H1 (cell line): Measurements from ENCODE around the gene TTC28. TPM values are rescaled to one million over a fixed set of nuclear protein-coding genes. Genes with fewer than 3 reads are reported as not detected.

ENCODE experiments used
- CTCF ChIA-PET: fragments of 300-600 bp; sonication (Branson Sonifier 250); formaldehyde crosslinking; loops from one replicate; lab custom pipeline; 2021; ENCODE audit not compliant: partially characterized antibody; lab: Charles Lee
- POLR2A ChIA-PET: fragments of 300-600 bp; sonication (Branson Sonifier 250); formaldehyde crosslinking; loops from one replicate; lab custom pipeline; 2021; ENCODE audit warnings: inconsistent platforms; ENCODE audit not compliant: partially characterized antibody; lab: Charles Lee
- DNase-seq, 2 experiments: peaks; one replicate each; pipeline versions ENCODE4 v3.0.0 to v3.0.0-alpha.2; 2010 to 2022; ENCODE audit warnings: low spot score in 2 of 2, low read depth in 1 of 2, mixed read lengths in 1 of 2
- FAIRE-seq: peaks from 2 replicates; lab custom pipeline; 2011; peaks lifted over from hg19 to GRCh38; lab: Jason Lieb, UNC
- H2AFZ ChIP-seq: 2 replicates; pipeline ENCODE4 v1.8.1; 2012; ENCODE audit warnings: low read length, inconsistent platforms
- H2AK5ac ChIP-seq: 2 replicates; pipeline ENCODE4 v1.6.1; 2013; ENCODE audit warnings: low read depth, low read length
- H2BK120ac ChIP-seq: replicated peaks from 2 replicates; pipeline ENCODE3; 2013; ENCODE audit warnings: low read depth, low read length, inconsistent platforms
- H2BK12ac ChIP-seq: 2 replicates; pipeline ENCODE4 v1.6.1; 2013; ENCODE audit warnings: low read depth, low read length
- H2BK15ac ChIP-seq: 2 replicates; pipeline ENCODE4 v1.6.1; 2013; ENCODE audit warnings: low read length
- H2BK20ac ChIP-seq: 2 replicates; pipeline ENCODE4 v1.6.1; 2013; ENCODE audit warnings: low read length
- H2BK5ac ChIP-seq: 2 replicates; pipeline ENCODE4 v1.6.1; 2013; ENCODE audit warnings: low read depth, low read length
- H3K14ac ChIP-seq: 2 replicates; pipeline ENCODE4 v1.6.1; 2013; ENCODE audit warnings: inconsistent platforms; ENCODE audit not compliant: insufficient read length
- H3K18ac ChIP-seq: 2 replicates; pipeline ENCODE4 v1.6.1; 2013; ENCODE audit warnings: low read length; ENCODE audit errors: extremely low read depth
- H3K23ac ChIP-seq: 2 replicates; pipeline ENCODE4 v1.6.1; 2013; ENCODE audit warnings: inconsistent platforms; ENCODE audit not compliant: insufficient read length
- H3K23me2 ChIP-seq: 2 replicates; pipeline ENCODE4 v1.6.1; 2013; ENCODE audit warnings: low read depth, low read length
- H3K27ac ChIP-seq: 2 replicates; pipeline ENCODE4 v1.6.1; 2011; ENCODE audit warnings: low read depth, low read length, inconsistent platforms
- H3K27me3 ChIP-seq, 4 experiments: replicated peaks in 1 of 4; 1 replicate in 1 of 4; 2 replicates in 3 of 4; pipeline versions ENCODE4 v1.6.1 to v1.8.1; 2011 to 2013; ENCODE audit warnings: low read length in 3 of 4, mild to moderate bottlenecking in 3 of 4, inconsistent platforms in 2 of 4, mixed read lengths in 2 of 4, moderate library complexity in 1 of 4; ENCODE audit not compliant: control insufficient read depth in 3 of 4, insufficient read depth in 3 of 4; ENCODE audit errors: extremely low read depth in 1 of 4
- H3K36me3 ChIP-seq, 4 experiments: 2 replicates each; pipeline versions ENCODE4 v1.6.1 to v1.8.1; 2011 to 2013; ENCODE audit warnings: mild to moderate bottlenecking in 4 of 4, low read length in 3 of 4, moderate library complexity in 2 of 4, control low read depth in 1 of 4, inconsistent platforms in 1 of 4; ENCODE audit not compliant: insufficient read depth in 4 of 4, control insufficient read depth in 2 of 4
- H3K4ac ChIP-seq: replicated peaks from 2 replicates; pipeline ENCODE3; 2013; ENCODE audit warnings: low read length, low read depth, mixed read lengths, inconsistent platforms; ENCODE audit not compliant: insufficient read length
- H3K4me1 ChIP-seq, 4 experiments: replicated peaks in 1 of 4; 1 replicate in 1 of 4; 2 replicates in 3 of 4; pipeline versions ENCODE4 v1.6.1 to v1.8.1; 2011 to 2013; ENCODE audit warnings: low read length in 3 of 4, inconsistent platforms in 2 of 4, mixed read lengths in 1 of 4; ENCODE audit not compliant: insufficient read depth in 4 of 4, control insufficient read depth in 3 of 4
- H3K4me2 ChIP-seq, 2 experiments: 2 replicates each; pipeline versions ENCODE4 v1.6.1 to v1.8.1; 2011 to 2013; ENCODE audit warnings: low read depth in 2 of 2, low read length in 2 of 2, control low read depth in 1 of 2, inconsistent platforms in 1 of 2, mild to moderate bottlenecking in 1 of 2; ENCODE audit not compliant: insufficient read depth in 1 of 2
- H3K4me3 ChIP-seq, 4 experiments: fragments of 200-600, 300-600 bp in 1 of 4; sonication (generic), shearing (Covaris generic), sonication (Bioruptor Twin) in 1 of 4; 2 replicates each; pipeline versions ENCODE4 v1.5.1 to v1.8.1; 2011 to 2016; ENCODE audit warnings: low read length in 4 of 4, low read depth in 3 of 4, control low read depth in 2 of 4, inconsistent platforms in 2 of 4, mild to moderate bottlenecking in 2 of 4, mixed read lengths in 1 of 4, moderate library complexity in 1 of 4; ENCODE audit not compliant: insufficient read depth in 2 of 4; ENCODE audit errors: extremely low read depth in 1 of 4
- H3K56ac ChIP-seq: replicated peaks from 2 replicates; pipeline ENCODE3; 2013; ENCODE audit warnings: low read depth, mild to moderate bottlenecking, mixed read lengths, low read length, inconsistent platforms; ENCODE audit not compliant: insufficient read length
- H3K79me1 ChIP-seq: 2 replicates; pipeline ENCODE4 v1.6.1; 2013; ENCODE audit warnings: low read depth, low read length, control low read depth
- H3K79me2 ChIP-seq, 2 experiments: 2 replicates each; pipeline versions ENCODE4 v1.6.1 to v1.8.1; 2012 to 2013; ENCODE audit warnings: low read length in 2 of 2, mild to moderate bottlenecking in 2 of 2, inconsistent platforms in 1 of 2; ENCODE audit not compliant: insufficient read depth in 2 of 2, control insufficient read depth in 1 of 2
- H3K9ac ChIP-seq, 4 experiments: replicated peaks in 1 of 4; 1 replicate in 1 of 4; 2 replicates in 3 of 4; pipeline versions ENCODE4 v1.6.1 to v1.8.1; 2011 to 2013; ENCODE audit warnings: low read depth in 3 of 4, low read length in 3 of 4, control low read depth in 2 of 4, mild to moderate bottlenecking in 2 of 4, moderate library complexity in 2 of 4, inconsistent platforms in 1 of 4; ENCODE audit errors: extremely low read depth in 1 of 4
- H3K9me3 ChIP-seq, 2 experiments: 2 replicates each; pipeline versions ENCODE4 v1.6.1 to v1.8.1; 2012 to 2013; ENCODE audit warnings: mild to moderate bottlenecking in 2 of 2, moderate library complexity in 2 of 2, control low read depth in 1 of 2, inconsistent platforms in 1 of 2, low read depth in 1 of 2, low read length in 1 of 2, mixed read lengths in 1 of 2; ENCODE audit not compliant: insufficient read depth in 2 of 2
- H4K20me1 ChIP-seq, 2 experiments: replicated peaks in 1 of 2; 2 replicates each; pipeline versions ENCODE3 to v1.8.1; 2011 to 2013; ENCODE audit warnings: inconsistent platforms in 2 of 2, low read length in 2 of 2, mild to moderate bottlenecking in 1 of 2; ENCODE audit not compliant: insufficient read depth in 2 of 2, control insufficient read depth in 1 of 2
- H4K5ac ChIP-seq: 2 replicates; pipeline ENCODE4 v1.6.1; 2013; ENCODE audit warnings: low read length, low read depth, mixed read lengths, inconsistent platforms; ENCODE audit not compliant: insufficient read length
- H4K8ac ChIP-seq: 2 replicates; pipeline ENCODE4 v1.8.0; 2013; ENCODE audit warnings: mild to moderate bottlenecking, moderate library complexity, low read length, inconsistent platforms; ENCODE audit not compliant: insufficient read depth; ENCODE audit errors: extremely low read depth
- H4K91ac ChIP-seq: replicated peaks from 2 replicates; pipeline ENCODE3; 2013; ENCODE audit warnings: low read length, mixed read lengths, inconsistent platforms; ENCODE audit not compliant: insufficient read length
- CHD1 ChIP-seq: IDR thresholded peaks from 2 replicates; pipeline ENCODE4 v1.6.1; 2012; ENCODE audit warnings: low read depth, low read length, improper control_type of control experiment
- EP300 ChIP-seq, 2 experiments: IDR thresholded peaks; 1 replicate in 1 of 2; 2 replicates in 1 of 2; pipeline ENCODE4 v1.6.1; 2011 to 2012; ENCODE audit warnings: low read depth in 2 of 2, low read length in 2 of 2, mild to moderate bottlenecking in 2 of 2, borderline replicate concordance in 1 of 2, inconsistent platforms in 1 of 2, moderate library complexity in 1 of 2
- RFX5 ChIP-seq: IDR thresholded peaks from 2 replicates; pipeline ENCODE4 v1.6.1; 2011; ENCODE audit warnings: low read depth, low read length, improper control_type of control experiment, borderline replicate concordance
- SIN3A ChIP-seq, 2 experiments: IDR thresholded peaks in 1 of 2; conservative IDR thresholded peaks in 1 of 2; 2 replicates each; pipeline ENCODE4 v1.6.1; 2011 to 2012; ENCODE audit warnings: low read length in 2 of 2, improper control_type of control experiment in 1 of 2, low read depth in 1 of 2, mild to moderate bottlenecking in 1 of 2
- SIX5 ChIP-seq: IDR thresholded peaks from 2 replicates; pipeline ENCODE4 v1.6.1; 2011; ENCODE audit warnings: mild to moderate bottlenecking, low read depth, low read length
- TAF7 ChIP-seq: optimal IDR thresholded peaks from 2 replicates; pipeline ENCODE3; 2011; ENCODE audit warnings: low read depth, mild to moderate bottlenecking, inconsistent platforms, low read length, moderate library complexity, borderline replicate concordance
- TCF12 ChIP-seq: IDR thresholded peaks from 2 replicates; pipeline ENCODE4 v1.6.1; 2011; ENCODE audit warnings: low read depth, mild to moderate bottlenecking, low read length
- TEAD4 ChIP-seq: IDR thresholded peaks from 2 replicates; pipeline ENCODE4 v1.6.1; 2012; ENCODE audit warnings: low read depth, low read length, inconsistent platforms, mixed read lengths
- WGBS, 2 experiments: shearing (Covaris generic) in 1 of 2; methylation state at CpG; one replicate each; pipeline versions ENCODE4 v1.1.6 to v1.1.7; 2013 to 2015; ENCODE audit warnings: low lambda C conversion rate in 2 of 2, mixed read lengths in 2 of 2, inconsistent platforms in 1 of 2, low coverage in 1 of 2, missing lambda C conversion rate in 1 of 2; ENCODE audit not compliant: insufficient replicate concordance in 2 of 2, insufficient coverage in 1 of 2, insufficient read length in 1 of 2; ENCODE audit errors: extremely low coverage in 1 of 2, missing lambda C conversion rate in 1 of 2; 5-methylcytosine and 5-hydroxymethylcytosine counted together
- polyA plus RNA-seq, 7 experiments: library from polyadenylated mRNA; depleted of rRNA in 3 of 7; stranded (reverse) in 5 of 7; unstranded in 2 of 7; fragments of >200 nt in 5 of 7; fragments of 200-250 nt in 2 of 7; gene quantifications; 1 replicate in 5 of 7; 2 replicates in 1 of 7; 4 replicates in 1 of 7; pipeline versions ENCODE4 v1.2.1 to v1.2.3, GENCODE V29; 2011 to 2013; ENCODE audit warnings: missing spikeins in 2 of 7, mixed read lengths in 2 of 7
- total RNA-seq: library from RNA; stranded (reverse); fragmentation: NEBNext Ultra II Directional; extraction: Animal tissue kit (Norgen Biotek cat#: 25700); gene quantifications from 2 replicates; pipeline ENCODE4 v1.2.1, GENCODE V29; 2021
- TF ChIP-seq, protein P1 (sequence below), 3 experiments: IDR thresholded peaks; 1 replicate in 2 of 3; 2 replicates in 1 of 3; pipeline versions ENCODE4 v1.5.1 to v1.6.1; 2011; ENCODE audit warnings: low read length in 3 of 3, mild to moderate bottlenecking in 3 of 3, inconsistent platforms in 2 of 3, low read depth in 1 of 3, moderate library complexity in 1 of 3; ENCODE audit not compliant: insufficient read depth in 1 of 3; ENCODE audit errors: control extremely low read depth in 1 of 3

Gene TTC28
- total and polyA plus RNA-seq, 2 of the 8 experiments (the other 6 are each of a cell fraction or from before 2014, with no cell fraction given), result 2.6 to 12.6 TPM

DNA sequence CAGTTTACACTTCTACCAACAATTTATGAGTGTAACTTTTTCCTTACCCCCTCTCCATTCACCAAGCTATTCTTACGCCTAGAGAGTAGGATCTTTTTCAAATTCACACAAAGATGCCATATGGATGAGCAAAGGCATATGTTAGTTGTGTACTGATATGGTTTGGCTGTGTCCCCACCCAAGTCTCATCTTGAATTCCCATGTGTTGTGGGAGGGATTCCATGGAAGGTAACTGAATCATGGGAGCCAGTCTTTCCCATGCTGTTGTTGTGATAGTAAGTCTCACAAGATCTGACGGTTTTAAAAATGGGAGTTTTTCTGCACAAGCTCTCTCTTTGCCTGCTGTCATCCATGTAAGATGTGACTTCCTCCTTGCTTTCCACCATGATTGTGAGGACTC, 40.3 kb downstream of the TTC28 start:
- Histone ChIP-seq H3K36me3 (no peaks in the 10 kb centered on the region), H4K5ac (no peak overlapping the region), H2BK15ac (no peak overlapping the region), H2BK5ac (no peak overlapping the region), H4K8ac (no peak overlapping the region), H3K56ac (no peak overlapping the region), H4K91ac (no peak overlapping the region), H3K4ac (no peak overlapping the region), H3K9ac (no peak overlapping the region), H3K4me3 (no peak overlapping the region), H3K4me1 (no peaks in the 10 kb centered on the region), H2BK12ac (no peak overlapping the region), H3K27ac (no peak overlapping the region), H2AK5ac (no peak overlapping the region), H3K23ac (no peak overlapping the region), H4K20me1 (no peaks in the 10 kb centered on the region), H3K18ac (no peak overlapping the region), H3K79me2 (no peaks in the 10 kb centered on the region), H2BK120ac (no peak overlapping the region), H3K79me1 (no peaks in the 10 kb centered on the region), H3K23me2 (no peaks in the 10 kb centered on the region), H3K27me3 (no peaks in the 10 kb centered on the region), H3K4me2 (no peak overlapping the region), H3K9me3 (no peaks in the 10 kb centered on the region), H3K14ac (no peak overlapping the region), H2AFZ (no peak overlapping the region), H2BK20ac (no peak overlapping the region)
- 89% methylated on average over 2 of the region's 2 CpGs; no CpG with 5 or more reads in 1 of the 2 experiments for WGBS, 2 experiments
- ChIA-PET POLR2A (interaction anchor here (0.7 kb wide), 1 partner anchor 196 kb away, joined by 3 read pairs; no protein-coding TSS in a partner anchor), CTCF (no interaction called here)
- FAIRE-seq (no peak), DNase-seq (no peak)
- no peak for TF ChIP-seq RFX5
- TF ChIP-seq CHD1, result no peak
- TF ChIP-seq, protein P1, sequence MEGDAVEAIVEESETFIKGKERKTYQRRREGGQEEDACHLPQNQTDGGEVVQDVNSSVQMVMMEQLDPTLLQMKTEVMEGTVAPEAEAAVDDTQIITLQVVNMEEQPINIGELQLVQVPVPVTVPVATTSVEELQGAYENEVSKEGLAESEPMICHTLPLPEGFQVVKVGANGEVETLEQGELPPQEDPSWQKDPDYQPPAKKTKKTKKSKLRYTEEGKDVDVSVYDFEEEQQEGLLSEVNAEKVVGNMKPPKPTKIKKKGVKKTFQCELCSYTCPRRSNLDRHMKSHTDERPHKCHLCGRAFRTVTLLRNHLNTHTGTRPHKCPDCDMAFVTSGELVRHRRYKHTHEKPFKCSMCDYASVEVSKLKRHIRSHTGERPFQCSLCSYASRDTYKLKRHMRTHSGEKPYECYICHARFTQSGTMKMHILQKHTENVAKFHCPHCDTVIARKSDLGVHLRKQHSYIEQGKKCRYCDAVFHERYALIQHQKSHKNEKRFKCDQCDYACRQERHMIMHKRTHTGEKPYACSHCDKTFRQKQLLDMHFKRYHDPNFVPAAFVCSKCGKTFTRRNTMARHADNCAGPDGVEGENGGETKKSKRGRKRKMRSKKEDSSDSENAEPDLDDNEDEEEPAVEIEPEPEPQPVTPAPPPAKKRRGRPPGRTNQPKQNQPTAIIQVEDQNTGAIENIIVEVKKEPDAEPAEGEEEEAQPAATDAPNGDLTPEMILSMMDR (IDR thresholded peaks at IDR 0.05; ENCODE audit: control extremely low read depth in 1 of 3, insufficient read depth in 1 of 3, low read depth in 1 of 3, low read length in 3 of 3), result no peak
- TF ChIP-seq TAF7, result no peak
- no peak for TF ChIP-seq TCF12
- TF ChIP-seq SIN3A (conservative IDR thresholded peaks at IDR 0.05 in 1 of 2, IDR thresholded peaks at IDR 0.05 in 1 of 2; ENCODE audit: low read depth in 1 of 2, low read length in 2 of 2), result no peak
- no peak for TF ChIP-seq EP300 (IDR thresholded peaks at IDR 0.05; ENCODE audit: borderline replicate concordance in 1 of 2, low read depth in 2 of 2, low read length in 2 of 2)
- no peak for TF ChIP-seq SIX5
- no peak for TF ChIP-seq TEAD4
